GM11168 (cell line): ENCODE data around the gene AKIRIN1.
"Not testable (repeated sequence)": the region's sequence is repeated elsewhere in the genome, so short reads cannot be mapped to it uniquely, and the experiment has no call there.

ENCODE experiments used
- in situ Hi-C: fragments of 300-500 bp; cut with MboI; formaldehyde crosslinking; loops from one replicate; pipeline ENCODE4 v1.12.0; 2022; ENCODE audit warnings: low sequenced_read_pairs; ENCODE audit not compliant: unreplicated experiment

Gene AKIRIN1

GRCh38 chr1:39036678-39037077, 45.6 kb downstream of the AKIRIN1 start:
- in situ Hi-C loops: no loop called here

- in situ Hi-C loops: no loop called here
These were observed 52.4 kb downstream of the AKIRIN1 start for GRCh38 chr1:39043513-39043912.

- in situ Hi-C loops: no loop called here
These were observed 53.7 kb downstream of the AKIRIN1 start for GRCh38 chr1:39044762-39045161.

GRCh38 chr1:39045231-39045630, 54.2 kb downstream of the AKIRIN1 start:
- in situ Hi-C loops: no loop called here

- in situ Hi-C loops: no loop called here
These were observed 55.6 kb downstream of the AKIRIN1 start for GRCh38 chr1:39046613-39047210.

GRCh38 chr1:39047374-39048229, 56.5 kb downstream of the AKIRIN1 start:
- in situ Hi-C loops: no loop called here

GRCh38 chr1:39048745-39049370, 57.8 kb downstream of the AKIRIN1 start:
- in situ Hi-C loops: no loop called here

GRCh38 chr1:39050001-39050400, 58.9 kb downstream of the AKIRIN1 start:
- in situ Hi-C loops: no loop called here

GRCh38 chr1:39051193-39051850, 60.2 kb downstream of the AKIRIN1 start:
- in situ Hi-C loops: not testable (repeated sequence)

- in situ Hi-C loops: no loop called here
These were observed 60.9 kb downstream of the AKIRIN1 start for GRCh38 chr1:39051956-39052355.

GRCh38 chr1:39055213-39055710, 64.2 kb downstream of the AKIRIN1 start:
- in situ Hi-C loops: not testable (repeated sequence)
